ENCODE data around the gene DR1.

- no peak for TF ChIP-seq POLR2A (IDR thresholded peaks at IDR 0.05; ENCODE audit: low read depth, low read length)
- no peak for TF ChIP-seq RFX5 (IDR thresholded peaks at IDR 0.05; ENCODE audit: low read depth, low read length)
- TF ChIP-seq CTCF (conservative IDR thresholded peaks at IDR 0.05; ENCODE audit: low read depth, low read length), result no peak
- no peak for TF ChIP-seq MAZ (IDR thresholded peaks at IDR 0.05; ENCODE audit: borderline replicate concordance, low read depth, low read length)
- no peak for TF ChIP-seq MAFK (IDR thresholded peaks at IDR 0.05; ENCODE audit: low read depth, low read length)
- no peak for TF ChIP-seq ELK1 (IDR thresholded peaks at IDR 0.05; ENCODE audit: borderline replicate concordance, low read depth, low read length)
- TF ChIP-seq CEBPB (IDR thresholded peaks at IDR 0.05; ENCODE audit: low read depth, low read length), result no peak
- TF ChIP-seq SMC3 (IDR thresholded peaks at IDR 0.05; ENCODE audit: low read depth, low read length), result no peak
- TF ChIP-seq USF2 (IDR thresholded peaks at IDR 0.05; ENCODE audit: low read depth, low read length), result no peak
- no peak for TF ChIP-seq BHLHE40 (IDR thresholded peaks at IDR 0.05; ENCODE audit: low read depth, low read length)
- no peak for TF ChIP-seq RCOR1 (IDR thresholded peaks at IDR 0.05; ENCODE audit: insufficient replicate concordance, low read length)
Observed at GRCh38 chr1:93330196-93330595, 15.5 kb upstream of the DR1 start.
